ENCODE measurements around the gene CD40LG.

Gene CD40LG

DNA sequence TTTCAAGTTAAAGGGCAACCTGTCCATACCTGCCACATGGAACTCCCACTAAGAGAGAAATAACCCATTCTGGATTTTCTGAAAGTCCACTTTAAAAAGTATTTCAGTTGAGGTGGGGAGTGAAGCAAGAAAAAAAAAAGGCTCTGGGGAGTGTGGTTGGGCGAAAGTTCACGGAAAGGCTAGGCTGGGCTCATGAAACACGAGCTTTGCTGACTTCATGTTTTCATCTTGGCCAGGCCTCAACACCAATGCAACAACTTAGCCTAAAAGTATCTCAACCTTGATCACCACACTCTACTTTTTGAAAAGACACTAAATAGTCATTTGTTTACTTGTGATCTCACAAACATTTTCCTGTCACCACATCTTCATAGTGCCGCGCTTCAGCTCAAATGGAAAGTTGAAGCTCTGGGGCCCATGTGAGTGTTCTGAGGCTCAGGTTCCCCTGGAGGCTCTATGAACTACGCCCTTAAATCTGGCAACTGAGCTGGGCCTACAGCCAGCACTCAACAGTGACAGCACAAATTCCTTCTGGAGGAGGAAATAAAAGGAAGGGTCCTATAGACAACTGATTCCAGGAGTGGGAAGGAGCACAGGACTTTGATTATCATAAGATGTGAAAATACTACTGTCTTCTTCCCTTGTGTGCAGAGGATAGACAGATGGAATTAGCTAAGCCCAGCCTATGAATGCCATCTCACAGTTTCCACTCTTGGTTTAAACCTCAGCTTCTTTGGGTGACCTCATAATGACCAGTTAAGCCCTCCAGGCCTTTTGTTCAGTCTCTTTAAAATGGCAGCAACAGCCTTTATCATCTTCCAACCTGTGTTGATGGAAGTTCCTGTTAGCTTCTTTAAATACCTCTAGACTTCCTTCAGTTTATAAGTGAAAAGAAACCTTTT, 5.1 kb downstream of the CD40LG start:
- DNase-seq: no peak

DNA sequence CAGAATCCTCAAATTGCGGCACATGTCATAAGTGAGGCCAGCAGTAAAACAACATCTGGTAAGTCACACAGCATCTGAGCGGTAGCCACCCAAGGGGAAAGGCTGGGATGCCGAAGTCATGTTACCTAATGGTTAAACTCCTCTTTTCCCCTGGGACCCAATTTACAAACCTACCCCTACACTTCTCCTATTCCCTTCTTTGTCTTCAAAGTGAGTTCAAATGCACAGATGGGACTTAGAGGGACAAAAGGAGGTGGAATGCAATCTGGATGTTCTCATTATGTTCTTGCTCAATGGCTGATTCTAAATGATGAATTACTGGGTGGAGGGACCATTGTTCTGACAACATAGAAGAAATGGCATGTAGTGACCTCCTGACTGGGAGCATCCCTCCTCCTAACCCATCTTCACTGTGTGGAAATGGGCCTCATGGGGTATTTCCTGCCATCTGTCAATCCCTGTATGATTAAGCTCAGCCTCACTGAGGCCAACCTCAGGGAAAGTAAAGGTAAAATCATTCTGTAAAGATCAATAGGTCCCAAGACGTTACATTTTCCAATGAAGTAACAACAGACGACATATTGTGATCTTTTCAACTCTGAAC, 8.5 kb downstream of the CD40LG start:
- no peak for DNase-seq

DNA sequence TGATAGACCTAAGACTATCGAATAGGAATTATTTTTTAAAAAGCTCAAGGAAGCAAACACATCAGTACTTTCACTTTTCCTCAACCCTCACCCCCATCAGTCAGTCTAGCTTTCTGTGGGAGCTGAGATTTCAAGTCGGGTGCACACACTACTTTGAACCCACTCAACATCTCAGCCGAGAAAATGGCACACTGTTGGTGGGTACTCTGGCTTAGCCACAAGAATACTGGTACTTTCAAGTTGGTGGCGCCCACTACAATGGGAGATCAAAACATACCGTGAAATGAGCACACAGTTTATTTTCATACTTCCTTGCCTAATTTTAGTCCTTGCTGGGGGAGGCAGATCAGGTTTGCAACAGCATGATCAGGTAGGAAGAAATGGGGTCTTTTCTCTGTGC, 10.2 kb downstream of the CD40LG start:
- peak; percentile 37 for DNase-seq

DNA sequence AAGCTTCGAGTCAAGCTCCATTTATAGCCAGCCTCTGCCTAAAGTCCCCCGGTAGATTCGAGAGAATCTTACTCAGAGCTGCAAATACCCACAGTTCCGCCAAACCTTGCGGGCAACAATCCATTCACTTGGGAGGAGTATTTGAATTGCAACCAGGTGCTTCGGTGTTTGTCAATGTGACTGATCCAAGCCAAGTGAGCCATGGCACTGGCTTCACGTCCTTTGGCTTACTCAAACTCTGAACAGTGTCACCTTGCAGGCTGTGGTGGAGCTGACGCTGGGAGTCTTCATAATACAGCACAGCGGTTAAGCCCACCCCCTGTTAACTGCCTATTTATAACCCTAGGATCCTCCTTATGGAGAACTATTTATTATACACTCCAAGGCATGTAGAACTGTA, 11.2 kb downstream of the CD40LG start:
- DNase-seq: no peak

DNA sequence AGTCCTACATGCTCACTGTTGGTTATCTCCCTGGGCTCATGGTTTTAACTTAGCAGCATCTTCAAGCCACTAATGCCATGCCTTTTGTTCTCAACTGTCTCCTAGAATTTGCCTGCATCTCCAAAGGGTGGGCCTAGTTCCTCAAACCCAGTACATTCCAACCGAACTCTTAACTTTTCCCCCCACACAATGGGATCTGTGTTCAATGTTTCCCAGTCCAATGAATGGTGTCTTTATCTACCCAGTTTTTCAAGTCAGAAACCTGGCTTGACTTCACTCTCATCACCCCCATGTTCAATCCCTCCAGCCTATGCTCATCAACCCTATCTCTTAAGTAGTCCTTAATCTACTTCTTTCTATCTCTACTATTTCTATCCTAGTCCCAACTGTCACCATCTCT, 12.9 kb downstream of the CD40LG start:
- DNase-seq: no peak

DNA sequence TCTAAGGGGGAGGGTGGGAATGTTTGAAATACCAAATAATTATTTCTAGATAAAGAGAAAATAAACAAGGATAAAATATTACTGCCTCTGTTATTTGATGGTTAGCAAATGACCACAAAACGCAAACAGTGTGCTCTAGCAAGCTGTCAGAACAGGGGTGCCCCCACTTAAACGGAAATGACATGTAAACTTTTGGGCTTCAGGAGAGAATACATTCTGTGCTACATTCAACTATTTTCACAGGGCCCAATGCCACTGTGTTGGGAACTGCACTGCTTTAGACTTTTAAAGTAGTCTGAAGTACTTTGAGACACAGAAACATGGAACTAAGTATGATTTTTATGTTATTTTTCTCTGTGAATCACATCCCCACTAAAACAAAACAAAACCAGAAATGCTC, 14.1 kb downstream of the CD40LG start:
- peak; percentile 54 for DNase-seq

DNA sequence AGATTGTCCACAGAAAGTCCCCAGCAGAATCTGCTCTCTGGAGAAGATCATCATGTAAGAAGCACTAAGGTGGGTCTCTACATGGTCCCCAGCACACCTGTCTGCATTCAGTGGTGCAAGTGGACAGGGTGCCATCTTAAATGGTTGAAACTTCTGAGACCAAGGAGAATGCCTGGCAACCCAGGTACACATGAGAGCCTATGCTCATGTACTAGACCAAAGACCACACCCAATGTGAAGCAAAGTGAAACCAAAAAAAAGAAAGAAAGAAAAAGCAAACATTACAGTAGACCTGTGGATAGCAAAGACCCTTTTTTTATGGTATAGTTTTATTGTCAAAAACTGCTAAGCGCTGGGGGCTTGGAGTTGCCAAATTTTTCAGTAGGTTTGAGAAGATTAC, 15.0 kb downstream of the CD40LG start:
- no peak for DNase-seq

DNA sequence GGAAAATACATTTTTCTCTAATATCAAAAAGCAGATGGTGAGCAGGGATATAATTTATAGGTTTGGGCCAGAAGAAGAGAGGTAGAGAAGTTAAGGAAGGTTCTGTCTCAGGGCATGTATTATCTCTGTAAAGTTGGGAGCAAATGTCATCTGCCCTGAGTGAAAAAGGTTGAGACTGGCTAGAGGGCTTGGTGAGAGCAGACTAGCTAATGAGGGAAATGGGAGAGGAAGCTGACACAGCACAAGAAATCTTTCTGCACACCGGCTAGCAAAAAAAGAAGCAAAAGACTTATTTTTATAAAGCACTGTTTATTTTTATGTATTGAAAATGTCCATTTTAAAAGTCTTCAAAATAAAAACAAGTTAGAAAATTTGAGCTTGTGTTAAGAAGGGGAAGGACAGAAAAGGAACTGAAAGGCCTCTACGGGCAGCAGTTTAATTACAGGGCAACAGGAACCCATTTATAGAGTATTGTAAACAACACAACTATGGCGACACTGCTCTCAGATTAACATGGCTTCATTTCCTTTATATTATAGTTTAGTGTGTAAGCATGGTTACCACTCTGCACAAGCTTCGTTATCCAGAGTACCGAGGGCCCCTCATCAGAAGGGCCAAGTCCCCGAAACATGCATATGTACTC, 17.4 kb downstream of the CD40LG start:
- DNase-seq: no peak

DNA sequence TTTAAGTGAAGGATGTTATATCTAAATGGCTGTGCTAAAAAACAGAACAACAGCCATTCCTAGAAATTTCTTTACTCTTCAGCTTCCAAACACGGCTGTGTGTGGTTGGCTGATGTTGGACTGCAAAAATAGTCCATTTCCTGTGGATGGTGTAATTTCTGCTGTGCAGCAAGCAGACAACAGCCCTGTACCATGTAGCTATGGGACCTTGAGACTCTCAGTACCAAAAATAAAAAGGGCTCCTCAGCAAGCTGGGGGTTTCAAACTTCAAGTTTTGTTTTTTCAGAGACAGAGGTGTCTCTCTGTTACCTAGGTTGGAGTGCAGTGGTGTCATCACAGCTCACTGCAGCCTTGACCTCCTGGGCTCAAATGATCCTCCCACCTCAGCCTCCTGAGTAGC, 18.1 kb downstream of the CD40LG start:
- no peak for DNase-seq

DNA sequence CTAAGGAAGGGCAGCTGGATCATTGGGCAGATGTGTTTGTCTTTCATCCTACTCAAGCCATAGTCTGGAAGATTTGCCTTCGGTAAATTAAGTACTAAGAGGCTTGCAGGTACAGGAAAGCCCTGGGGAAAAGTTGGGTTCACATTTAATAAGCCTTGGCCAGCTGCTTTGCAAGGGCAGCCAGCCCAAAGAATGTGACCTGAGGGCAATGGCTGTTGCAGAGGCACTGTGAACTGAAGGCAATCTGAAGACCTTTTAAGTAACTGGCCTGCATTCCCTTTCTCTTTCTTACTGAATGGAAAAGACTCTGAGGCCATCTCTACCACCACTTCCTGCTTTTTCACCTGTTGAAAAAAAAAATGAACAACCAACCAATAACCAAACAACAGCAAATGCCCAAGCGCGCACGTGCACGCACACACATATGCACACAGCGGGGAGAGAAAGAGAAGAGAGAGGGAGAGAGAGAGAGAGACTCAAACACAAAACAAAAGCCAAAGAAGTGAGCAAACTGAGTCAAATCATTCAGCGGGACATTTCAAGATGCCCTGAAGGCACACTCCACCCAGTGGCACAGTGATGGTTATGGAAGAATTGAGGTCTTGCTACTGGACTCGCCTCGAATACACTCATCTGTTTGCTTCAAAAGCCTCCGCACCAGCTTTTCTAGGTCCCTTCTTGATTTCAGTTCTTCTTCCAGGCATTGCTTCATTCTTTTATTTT, 19.6 kb downstream of the CD40LG start:
- no peak for DNase-seq

DNA sequence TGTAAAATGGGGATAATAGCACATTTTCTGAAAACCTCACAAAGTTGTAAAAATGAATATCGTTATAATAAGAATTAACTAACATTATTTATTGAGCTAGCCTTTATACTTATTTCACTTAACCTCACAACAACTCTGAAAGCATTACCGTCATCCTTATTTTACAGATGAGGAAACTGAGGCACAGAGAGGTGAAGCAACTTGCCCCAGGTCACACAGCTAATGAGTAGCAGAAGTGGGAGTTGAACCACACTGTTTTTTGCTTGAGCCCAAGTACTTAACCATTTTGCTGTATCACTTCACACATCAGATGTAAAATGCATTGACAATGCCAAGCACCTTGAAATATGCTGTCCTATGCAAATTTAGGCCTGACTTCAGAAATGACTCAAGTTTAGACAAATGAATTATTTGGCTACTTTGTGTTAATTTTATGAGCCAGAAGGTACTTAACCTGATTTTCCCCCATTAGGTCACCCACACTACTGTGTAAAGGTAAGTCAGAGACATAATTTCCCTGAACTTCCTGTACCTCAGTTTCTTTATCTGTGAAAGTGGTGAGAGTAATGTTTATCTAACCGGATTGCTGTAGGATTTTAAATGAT, 23.1 kb downstream of the CD40LG start:
- DNase-seq: no peak

DNA sequence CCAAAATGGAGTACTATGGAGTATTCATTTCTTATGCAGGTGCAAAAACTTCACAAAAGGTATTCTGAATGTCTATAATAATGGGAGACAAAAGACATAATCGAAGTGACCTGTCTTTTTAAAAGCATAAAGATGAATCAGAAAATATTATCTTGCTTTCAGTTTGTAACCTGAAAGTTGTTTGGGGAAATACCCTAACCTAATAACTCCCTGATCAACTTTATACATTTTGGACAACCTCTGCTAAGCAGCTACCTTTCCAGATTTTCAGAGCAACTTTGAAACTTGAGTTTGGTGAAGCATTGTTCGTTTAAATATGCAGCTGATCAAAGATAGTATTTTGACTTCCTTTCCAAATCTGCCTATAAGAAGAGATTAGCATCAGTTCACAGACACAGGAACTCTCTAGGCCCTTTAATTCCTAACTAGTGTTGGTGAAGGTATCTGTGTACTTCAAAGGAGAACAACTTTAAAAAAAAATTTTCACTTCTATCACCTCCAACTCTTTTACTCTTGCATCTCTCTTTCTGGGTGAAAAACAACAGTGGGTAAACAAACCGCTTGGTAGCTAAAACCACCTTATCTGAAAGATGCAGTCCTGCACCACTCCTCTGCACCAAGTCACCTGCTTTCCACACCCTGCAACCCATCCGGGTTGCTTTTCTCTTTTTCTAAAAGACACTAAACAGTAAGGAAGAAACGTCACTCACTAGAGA, 26.5 kb downstream of the CD40LG start:
- DNase-seq: peak; percentile 57

DNA sequence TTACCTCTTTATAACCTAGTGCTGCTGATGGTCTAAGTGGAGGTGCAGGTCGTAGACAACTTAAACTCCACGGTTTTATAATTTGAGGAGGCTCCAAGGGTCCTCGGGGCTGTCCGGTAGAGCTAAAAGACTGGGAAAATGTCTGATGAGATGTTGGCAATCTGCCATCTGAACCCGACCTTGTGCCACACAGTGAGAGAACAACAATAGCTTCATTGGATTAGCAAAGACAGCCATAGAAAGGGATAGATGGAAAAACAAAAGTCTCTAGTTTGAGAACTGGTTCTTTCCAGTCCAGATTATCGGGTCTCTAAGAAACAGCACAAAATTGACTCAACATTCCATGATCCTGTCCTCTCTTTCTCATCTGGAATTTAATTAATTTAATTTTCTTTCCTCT, 31.6 kb downstream of the CD40LG start:
- DNase-seq: no peak

DNA sequence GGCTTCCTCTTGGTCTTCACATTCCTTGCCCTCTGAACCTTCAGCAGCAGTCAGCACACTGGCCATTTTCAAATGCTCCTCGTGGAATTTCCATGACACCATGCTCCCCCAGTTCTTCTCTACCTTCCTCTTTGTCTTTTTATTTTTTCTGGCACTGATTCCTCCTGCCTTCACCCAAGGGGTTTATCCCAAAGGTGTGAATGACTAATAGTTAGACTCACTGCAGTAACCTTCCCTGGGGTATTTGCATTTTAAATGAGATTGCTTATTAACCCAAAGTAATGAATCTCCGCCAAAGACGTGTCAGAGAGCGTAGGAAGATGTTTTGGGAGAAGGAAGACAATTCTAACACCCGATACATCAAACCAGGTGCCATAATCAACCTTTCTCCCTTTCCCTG, 36.2 kb downstream of the CD40LG start:
- no peak for DNase-seq

DNA sequence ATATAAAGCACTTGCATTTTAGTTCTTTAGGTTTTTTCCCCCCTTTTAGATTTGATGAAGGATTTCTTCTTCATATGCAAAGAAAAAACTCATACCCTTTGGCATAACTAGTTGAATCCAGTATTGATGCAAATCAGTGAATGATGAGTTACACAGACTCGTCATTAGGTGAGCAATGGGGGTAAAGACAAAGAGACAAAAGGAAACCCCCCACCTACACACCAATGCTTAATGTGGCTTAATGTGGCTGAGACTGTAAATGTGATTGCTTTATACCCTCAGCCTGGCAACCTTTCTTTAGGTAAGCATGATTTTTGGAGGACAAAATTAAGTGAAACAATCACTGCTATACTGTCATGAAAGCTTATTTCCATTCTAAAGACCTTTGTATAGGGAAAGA, 39.5 kb downstream of the CD40LG start:
- DNase-seq: peak; percentile 48

DNA sequence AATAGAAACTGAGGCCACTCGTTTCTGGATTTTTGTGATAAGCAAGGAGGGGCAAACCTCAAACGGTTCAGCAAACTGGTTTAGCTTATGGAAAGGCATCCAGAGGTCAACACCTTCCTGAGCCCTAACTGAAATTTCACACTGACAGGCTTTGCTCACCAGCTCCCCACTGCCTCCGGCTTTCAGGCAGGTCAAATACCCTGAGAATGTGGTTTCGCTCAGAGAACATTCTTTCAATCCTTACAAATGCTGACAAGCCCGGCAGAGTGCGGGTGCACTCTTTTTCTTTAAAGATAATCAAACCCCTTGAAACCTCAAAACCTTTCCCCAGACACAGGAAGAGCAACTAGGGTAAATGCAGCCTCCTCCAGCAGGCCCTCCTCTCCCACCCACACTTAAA, 41.5 kb downstream of the CD40LG start:
- peak; percentile 40 for DNase-seq

DNA sequence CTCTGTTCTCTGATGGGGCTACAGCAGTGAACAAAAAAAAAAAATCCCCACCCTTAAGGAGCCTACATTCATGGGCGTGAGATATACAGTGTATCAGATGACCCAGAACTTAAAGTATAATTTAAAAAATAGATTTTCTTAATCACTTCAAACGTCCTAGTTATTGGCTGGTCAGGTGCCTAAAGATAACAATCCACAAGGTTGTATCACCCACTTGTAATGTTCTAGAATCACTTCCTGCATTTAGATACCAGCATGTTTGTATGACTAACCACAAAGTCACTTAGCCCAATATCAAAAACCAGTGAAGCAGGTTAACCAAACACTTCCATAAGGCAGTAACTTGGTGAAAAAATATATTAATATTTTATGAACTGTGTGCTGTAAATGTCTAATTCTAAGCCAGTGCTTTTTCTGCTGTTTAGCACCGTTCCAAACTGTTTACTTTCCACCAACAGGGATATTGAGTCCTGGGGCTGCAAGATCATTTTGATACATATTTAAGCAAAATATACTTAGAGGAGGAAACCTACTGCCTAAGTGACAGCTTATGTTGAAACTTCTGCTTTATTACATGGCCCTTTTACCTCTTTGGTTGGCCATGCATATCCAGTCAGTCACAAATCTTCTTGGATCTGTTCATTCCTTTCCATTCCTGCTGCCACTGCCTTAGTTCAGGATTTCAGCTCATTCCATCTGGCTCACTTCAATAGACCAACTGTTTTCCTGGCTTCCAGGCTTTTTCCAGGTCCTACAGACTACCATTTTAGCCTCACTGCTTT, 43.3 kb downstream of the CD40LG start:
- DNase-seq: peak; percentile 44

DNA sequence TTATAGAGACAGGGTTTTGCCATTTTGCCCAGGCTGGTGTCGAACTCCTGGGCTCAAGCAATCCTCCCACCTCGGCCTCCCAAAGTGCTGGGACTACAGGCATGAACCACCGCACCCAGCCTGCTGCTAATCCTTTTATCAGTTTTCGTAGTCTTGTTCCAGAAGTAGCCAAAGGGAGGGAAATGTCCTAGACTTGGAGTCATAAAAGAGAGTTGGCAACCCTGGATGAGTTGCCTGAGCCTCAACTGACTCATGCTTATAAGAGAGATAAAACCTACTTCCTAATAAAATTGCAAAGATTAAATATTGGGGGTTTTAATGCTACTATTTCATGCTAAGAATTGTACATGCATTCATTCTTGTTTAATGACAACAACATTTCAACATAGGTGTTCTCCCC, 44.3 kb downstream of the CD40LG start:
- no peak for DNase-seq

DNA sequence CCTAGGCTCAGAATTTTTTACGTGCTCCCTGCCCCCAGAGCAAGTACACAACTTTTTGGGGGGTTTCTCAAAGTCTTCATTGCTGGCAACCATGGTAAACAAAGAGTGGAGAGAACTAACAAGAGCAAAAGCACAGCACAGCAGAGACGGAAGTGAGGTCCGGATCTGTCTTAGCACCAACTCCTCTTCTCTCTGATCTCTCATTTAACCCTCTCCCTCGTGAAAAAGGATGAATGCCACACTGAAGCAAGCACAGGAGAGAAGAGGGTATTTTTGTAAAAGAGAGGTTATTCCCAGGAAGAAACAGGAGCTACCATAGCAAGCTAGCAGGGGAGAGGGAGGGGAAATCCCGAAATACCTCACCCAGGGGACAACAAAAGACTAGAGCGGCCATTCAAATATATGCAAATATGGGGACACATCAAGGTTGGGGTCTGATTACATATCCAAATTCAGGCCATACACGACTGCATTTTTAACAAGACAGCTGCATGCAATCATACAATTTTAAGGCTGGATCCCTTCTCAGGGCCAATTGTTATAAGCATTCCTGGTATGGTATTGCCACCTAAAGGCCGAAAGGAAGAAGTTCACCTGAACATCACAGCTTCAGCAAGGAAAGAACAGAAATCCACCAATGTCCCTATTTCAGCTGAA, 46.6 kb downstream of the CD40LG start:
- peak; percentile 70 for DNase-seq

DNA sequence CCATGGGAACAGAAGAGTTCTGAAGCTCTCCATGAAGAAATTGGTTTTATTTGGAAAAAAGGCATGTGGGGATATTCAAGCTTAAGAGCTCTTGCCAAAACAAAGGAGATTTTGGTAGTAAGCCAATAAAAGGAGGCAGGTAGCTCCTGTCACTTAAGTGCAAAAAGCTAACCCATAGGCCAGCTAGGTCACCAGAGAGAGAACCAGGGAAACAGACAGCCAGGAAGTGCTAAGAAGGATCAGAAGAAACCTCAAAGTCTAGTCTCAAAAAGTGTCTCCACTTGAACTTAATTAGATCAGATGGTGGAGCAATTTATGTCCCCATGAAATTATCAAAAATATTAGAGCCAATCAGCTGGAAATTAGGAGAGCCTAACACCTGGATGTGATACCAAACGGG, 49.2 kb downstream of the CD40LG start:
- peak; percentile 36 for DNase-seq

DNA sequence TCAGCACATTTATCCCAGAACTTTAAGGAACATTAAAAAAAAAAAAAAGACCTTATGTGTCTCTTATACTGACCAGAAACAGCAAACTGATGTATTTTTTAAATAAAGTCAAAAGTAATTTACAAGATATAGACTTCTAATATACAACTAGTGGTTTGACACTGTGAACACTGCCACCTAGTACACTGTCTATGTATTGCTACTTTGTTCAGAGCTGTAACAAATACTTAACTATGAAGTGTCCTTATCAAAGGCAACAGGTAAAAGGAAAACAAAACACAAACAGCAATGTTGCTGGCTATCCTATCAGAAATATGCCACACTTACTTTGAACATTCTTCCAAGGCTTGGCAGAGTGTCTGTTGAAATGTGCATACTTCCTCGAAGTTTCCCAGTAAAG, 60.4 kb downstream of the CD40LG start:
- no peak for DNase-seq
